AG04450 (cell line): Measurements from ENCODE around the gene PDHA2. TPM values are rescaled to one million over a fixed set of nuclear protein-coding genes. Genes with fewer than 3 reads are reported as not detected.

ENCODE experiments used
- CTCF ChIA-PET: fragments of 300-600, 350-600 bp; formaldehyde crosslinking; extraction: SDS; loops from one replicate; lab custom pipeline; 2022; ENCODE audit warnings: antibody characterized with exemption, inconsistent platforms; lab: Charles Lee
- POLR2A ChIA-PET: fragments of 350-600 bp; formaldehyde crosslinking; extraction: SDS; loops from one replicate; lab custom pipeline; 2021; ENCODE audit warnings: antibody characterized with exemption, inconsistent platforms; lab: Yijun Ruan, JAX
- DNase-seq: peaks from one replicate; pipeline ENCODE4 v3.0.0-alpha.2; 2011; ENCODE audit warnings: low read depth, low spot score
- H3K27ac ChIP-seq: one replicate; pipeline ENCODE4 v1.5.1; 2012; ENCODE audit warnings: low read depth, low read length, control low read depth
- H3K27me3 ChIP-seq: one replicate; pipeline ENCODE4 v1.6.0; 2012; ENCODE audit warnings: low read length; ENCODE audit not compliant: control insufficient read depth, insufficient read depth
- H3K4me3 ChIP-seq: 2 replicates; pipeline ENCODE4 v1.5.1; 2011; ENCODE audit warnings: mild to moderate bottlenecking, low read depth, low read length, control low read depth
- H3K9me3 ChIP-seq: 2 replicates; pipeline ENCODE4 v1.5.1; 2012; ENCODE audit warnings: low read length; ENCODE audit not compliant: control insufficient read depth, insufficient read depth
- CTCF ChIP-seq: IDR thresholded peaks from 2 replicates; pipeline ENCODE4 v1.5.1; 2011; ENCODE audit warnings: low read depth, low read length, control low read depth, inconsistent platforms
- polyA plus RNA-seq: library from polyadenylated mRNA; depleted of rRNA; stranded (reverse); fragments of >200 nt; gene quantifications from 2 replicates; pipeline ENCODE4 v1.2.3, GENCODE V29; 2011

PDHA2 gene
- polyA plus RNA-seq, 1 experiment = not detected

GRCh38 chr4:95830651-95831050, 9.2 kb upstream of the PDHA2 start:
- ChIA-PET CTCF (no interaction called here), POLR2A (no interaction called here)
- no peaks in the 10 kb centered on the region for H3K27me3 ChIP-seq
- H3K27ac ChIP-seq = no peak overlapping the region
- DNase-seq = no peak
- H3K9me3 ChIP-seq = no peaks in the 10 kb centered on the region
- no peak overlapping the region for H3K4me3 ChIP-seq
- TF ChIP-seq CTCF = no peak

- POLR2A ChIA-PET = no interaction called here
- no peaks in the 10 kb centered on the region for H3K27me3 ChIP-seq
- H3K27ac ChIP-seq = no peak overlapping the region
- TF ChIP-seq CTCF = no peak
- no peaks in the 10 kb centered on the region for H3K9me3 ChIP-seq
- no peak overlapping the region for H3K4me3 ChIP-seq
- CTCF ChIA-PET = no interaction called here
- DNase-seq = no peak
Observed at GRCh38 chr4:95831166-95831565, 8.7 kb upstream of the PDHA2 start.

GRCh38 chr4:95833711-95834194, 6.1 kb upstream of the PDHA2 start:
- DNase-seq = no peak
- no peaks in the 10 kb centered on the region for H3K27me3 ChIP-seq
- no peaks in the 10 kb centered on the region for H3K9me3 ChIP-seq
- ChIA-PET POLR2A (no interaction called here), CTCF (no interaction called here)
- H3K4me3 ChIP-seq = no peak overlapping the region
- no peak overlapping the region for H3K27ac ChIP-seq
- TF ChIP-seq CTCF = no peak

- DNase-seq = no peak
- CTCF ChIA-PET = no interaction called here
- POLR2A ChIA-PET = no interaction called here
Observed at GRCh38 chr4:95835672-95836071, 4.2 kb upstream of the PDHA2 start.

GRCh38 chr4:95838192-95838591, 1.7 kb upstream of the PDHA2 start:
- ChIA-PET CTCF (no interaction called here), POLR2A (no interaction called here)
- H3K27ac ChIP-seq = no peak overlapping the region

More at GRCh38 chr4:95835672-95836071, 4.2 kb upstream of the PDHA2 start:
- no peak for TF ChIP-seq CTCF
- Histone ChIP-seq H3K9me3 (peaks cover 9% of the 10 kb centered on the region), H3K27ac (no peak overlapping the region), H3K27me3 (no peaks in the 10 kb centered on the region), H3K4me3 (no peak overlapping the region)

More at GRCh38 chr4:95838192-95838591, 1.7 kb upstream of the PDHA2 start:
- TF ChIP-seq CTCF = no peak
- Histone ChIP-seq H3K4me3 (no peak overlapping the region), H3K9me3 (peaks cover 9% of the 10 kb centered on the region), H3K27me3 (no peaks in the 10 kb centered on the region)
- DNase-seq = no peak
